Activated CD4-positive, CD25-positive, alpha-beta regulatory T cell treated with anti-CD3 and anti-CD28 coated beads, Interleukin-2, amount 50 U/mL, for 16 hours (primary cell): Measurements from ENCODE around the gene EDAR.

Experiments used
- DNase-seq: peaks from one replicate; pipeline ENCODE4 v3.0.0-alpha.2; 2020; ENCODE audit warnings: low read depth, low spot score

EDAR gene

GRCh38 chr2:108967757-108968156 is 21.3 kb downstream of the EDAR start:
- DNase-seq, result no peak

GRCh38 chr2:108965540-108966289 is 23.3 kb downstream of the EDAR start:
- DNase-seq, result no peak

DNA sequence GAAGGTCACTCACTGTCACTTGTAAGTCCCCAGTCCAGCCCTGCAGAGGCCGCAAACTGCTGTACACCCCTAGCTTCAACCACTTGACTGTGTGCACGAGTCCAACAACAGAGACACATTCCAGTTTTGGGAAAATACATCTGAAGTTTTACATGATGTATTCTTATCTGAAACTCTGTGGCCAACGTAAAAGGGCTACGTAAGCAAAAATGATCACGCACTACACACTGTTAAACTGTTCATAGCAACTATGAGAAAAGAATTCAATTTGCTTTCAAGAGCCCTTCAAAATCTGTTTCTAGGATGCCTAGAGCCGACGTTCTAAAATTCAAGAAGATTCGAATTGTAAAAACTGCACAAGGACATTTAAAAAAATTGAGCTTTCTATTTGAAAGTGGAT is 26.0 kb downstream of the EDAR start:
- no peak for DNase-seq

GRCh38 chr2:108961796-108962195 is 27.2 kb downstream of the EDAR start:
- no peak for DNase-seq

DNA sequence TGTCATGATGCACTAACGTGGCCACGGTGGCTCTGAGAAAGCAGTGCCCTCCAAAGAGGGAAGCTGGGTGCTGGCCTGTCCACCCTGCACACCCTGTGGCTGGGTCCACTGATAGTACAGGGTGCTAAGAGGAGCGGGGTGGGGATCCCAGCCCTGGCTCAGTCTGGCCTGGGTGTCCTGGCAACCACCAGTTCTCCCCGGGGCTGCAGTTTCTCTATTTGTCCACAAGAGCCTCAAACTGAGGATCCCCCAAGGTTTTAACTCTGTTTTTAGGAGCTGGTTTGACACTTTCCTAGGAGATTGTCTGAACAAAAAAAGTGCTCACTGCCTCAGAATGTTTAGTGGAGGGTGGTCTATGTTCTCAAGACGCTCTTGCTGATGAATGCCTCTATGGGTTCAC is 29.0 kb downstream of the EDAR start:
- no peak for DNase-seq

GRCh38 chr2:108959401-108959800 is 29.6 kb downstream of the EDAR start:
- DNase-seq, result no peak

- no peak for DNase-seq
Observed at GRCh38 chr2:108958632-108959341, 30.2 kb downstream of the EDAR start.

GRCh38 chr2:108958002-108958401 is 31.0 kb downstream of the EDAR start:
- no peak for DNase-seq

GRCh38 chr2:108956375-108956774 is 32.6 kb downstream of the EDAR start:
- no peak for DNase-seq

GRCh38 chr2:108950369-108951135 is 38.5 kb downstream of the EDAR start:
- DNase-seq, result no peak

- DNase-seq, result no peak
Observed at GRCh38 chr2:108949316-108950239, 39.4 kb downstream of the EDAR start.

- no peak for DNase-seq
Observed at GRCh38 chr2:108947271-108947907, 41.6 kb downstream of the EDAR start.

DNA sequence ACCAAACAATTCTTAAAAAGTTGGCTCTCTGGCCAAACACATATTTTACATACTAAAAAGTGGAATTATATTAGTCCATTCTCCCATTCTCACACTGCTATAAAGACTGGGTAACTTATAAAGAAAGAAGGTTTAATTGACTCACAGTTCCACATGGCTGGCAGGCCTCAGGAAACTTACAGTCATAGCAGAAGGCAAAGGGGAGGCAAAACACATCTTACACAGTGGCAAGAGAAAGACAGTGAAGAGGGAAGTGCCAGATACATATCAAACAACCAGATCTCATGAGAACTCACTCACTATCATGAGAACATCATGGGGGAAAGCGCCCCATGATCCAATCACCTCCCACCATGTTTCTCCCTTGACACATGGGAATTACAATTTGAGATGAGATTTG is 42.6 kb downstream of the EDAR start:
- no peak for DNase-seq

GRCh38 chr2:108945969-108946368 is 43.1 kb downstream of the EDAR start:
- DNase-seq, result no peak

- DNase-seq, result no peak
Observed at GRCh38 chr2:108944601-108945331, 44.3 kb downstream of the EDAR start.

DNA sequence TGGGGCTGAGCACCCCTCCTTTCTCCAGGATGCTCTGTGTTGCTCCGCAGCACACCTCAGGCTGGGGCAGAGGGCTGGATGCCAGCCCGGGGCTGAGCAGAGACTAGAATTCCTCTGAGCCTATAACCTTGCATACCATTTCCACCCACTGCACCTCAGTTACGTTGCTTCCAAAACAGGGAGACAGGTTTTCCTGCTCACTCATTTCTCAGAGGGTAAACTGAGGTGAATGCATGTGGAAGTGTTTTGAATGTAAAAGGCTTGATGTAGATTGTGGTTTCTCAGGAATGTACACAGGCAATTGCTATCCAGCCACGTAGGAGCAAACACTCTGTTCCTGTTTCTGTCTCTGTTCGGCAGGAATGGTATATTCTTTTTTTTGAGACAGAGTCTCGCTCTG is 45.3 kb downstream of the EDAR start:
- no peak for DNase-seq

DNA sequence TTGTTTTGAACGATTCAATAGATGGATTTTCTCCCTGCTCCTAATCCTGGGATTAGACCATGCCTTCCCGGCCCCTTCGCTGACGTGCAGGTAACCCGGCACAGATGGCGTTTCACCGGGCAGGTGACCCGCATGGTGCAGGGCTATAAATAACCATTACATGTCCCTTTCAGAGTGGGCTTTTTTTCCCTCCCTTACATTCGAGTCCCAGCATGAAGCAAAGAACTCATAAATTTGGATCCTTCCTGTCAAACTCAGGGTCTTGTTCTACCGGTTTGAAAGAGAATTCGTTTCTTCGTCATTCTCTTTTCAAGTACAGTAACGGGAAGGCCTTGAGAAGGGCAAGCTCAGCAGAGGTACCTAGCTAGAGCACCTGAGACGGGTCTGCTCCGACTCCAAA is 46.1 kb downstream of the EDAR start:
- no peak for DNase-seq

DNA sequence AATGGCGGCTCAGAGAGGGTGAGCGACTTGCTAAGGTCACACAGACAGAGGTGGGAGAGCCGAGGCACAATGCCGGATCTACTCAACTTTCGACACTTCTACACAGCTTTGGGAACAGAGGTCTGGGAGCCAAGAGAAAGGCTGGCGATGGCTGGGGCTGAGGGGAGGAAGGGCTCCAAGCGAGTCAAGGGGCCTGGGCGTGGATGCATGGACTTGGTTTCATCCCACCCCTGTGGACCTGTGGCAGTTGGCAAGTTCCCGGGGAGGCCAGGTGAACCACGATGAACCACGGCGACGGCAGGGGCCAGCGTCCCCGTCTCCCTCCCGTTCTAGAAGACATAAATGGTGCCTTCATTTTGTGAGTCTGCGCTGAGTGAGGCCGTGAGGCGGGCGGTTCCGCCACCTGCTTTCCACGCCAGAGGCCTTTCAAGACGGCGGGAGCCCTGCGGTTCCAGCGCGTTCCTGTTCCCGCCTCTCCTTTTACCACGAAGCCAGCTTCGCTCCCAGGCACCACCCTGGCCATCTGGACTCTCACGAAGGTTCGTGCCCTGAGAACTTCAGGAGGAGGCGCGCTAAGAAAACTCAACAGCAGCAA is 46.7 kb downstream of the EDAR start:
- DNase-seq, result no peak

GRCh38 chr2:108941767-108942166 is 47.3 kb downstream of the EDAR start:
- no peak for DNase-seq

DNA sequence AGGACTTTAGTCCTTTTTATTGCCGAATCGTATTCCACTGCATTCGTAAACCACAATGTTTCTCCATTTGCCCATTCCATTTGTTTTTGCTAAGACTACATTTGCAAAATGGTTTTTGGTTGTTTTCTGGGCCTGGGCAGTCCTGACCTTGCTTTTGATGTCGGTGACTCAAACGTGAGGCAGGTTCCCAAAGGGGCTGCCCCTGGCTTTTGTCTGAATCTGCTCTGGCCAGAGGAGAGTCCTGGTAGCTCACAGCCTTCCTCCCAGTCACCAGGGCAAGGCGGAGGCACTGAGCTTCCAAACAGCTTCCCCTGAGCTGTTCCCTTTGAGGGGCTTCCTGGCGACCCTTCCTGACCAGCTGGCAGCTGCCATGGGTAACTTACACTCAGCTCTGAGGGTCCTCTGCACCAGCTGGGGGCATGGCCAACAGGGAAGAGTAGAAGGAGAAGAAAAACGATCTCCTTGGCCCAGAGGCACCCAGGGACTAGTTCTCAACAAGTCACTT is 47.8 kb downstream of the EDAR start:
- no peak for DNase-seq
